Measurements from ENCODE around the gene ADORA1. TPM values are rescaled to one million over a fixed set of nuclear protein-coding genes. Genes with fewer than 3 reads are reported as not detected.

Gene ADORA1
- total and polyA plus RNA-seq, 2 of the 4 experiments (the other 2 are of a cell fraction) = 0.36 to 0.56 TPM

DNA sequence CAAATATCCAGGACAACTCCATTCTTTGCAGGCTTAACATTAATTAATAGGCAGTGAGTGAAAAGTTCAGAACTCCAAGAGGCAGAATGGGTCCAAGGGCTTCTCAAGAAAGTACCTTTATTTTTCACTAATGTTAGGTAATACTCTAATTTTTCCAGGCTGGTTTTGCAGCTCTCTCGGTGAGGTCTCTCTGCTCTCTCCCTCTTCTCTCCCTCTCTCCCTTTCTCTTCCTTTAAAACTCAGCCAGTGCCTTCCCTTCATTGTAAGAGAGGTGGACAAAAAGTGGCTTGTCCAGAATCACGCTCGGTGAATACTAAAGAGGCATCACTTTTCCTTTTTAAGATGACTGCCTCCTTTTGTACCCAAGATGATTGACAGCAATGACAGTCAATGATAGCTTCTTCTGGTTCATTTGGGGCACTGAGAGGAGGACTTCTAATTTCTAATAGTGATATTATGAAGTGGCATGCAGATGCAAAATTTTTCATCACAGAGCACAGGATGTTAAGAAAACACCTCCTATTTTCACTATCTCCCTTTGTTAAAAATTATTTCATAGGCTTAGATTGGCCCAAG is 60.3 kb downstream of the ADORA1 start:
- Histone ChIP-seq H2BK15ac (ENCODE audit: low read depth, low read length) (no peak overlapping the region), H2AK5ac (ENCODE audit: low read depth, low read length) (no peak overlapping the region), H4K8ac (ENCODE audit: low read depth in 2 of 2, low read length in 2 of 2) (no peak overlapping the region), H3K9ac (ENCODE audit: low read depth, low read length) (no peak overlapping the region), H3K14ac (replicated peaks; ENCODE audit: low read depth, low read length) (no peak overlapping the region), H4K20me1 (ENCODE audit: insufficient read depth, low read length) (no peaks in the 10 kb centered on the region), H3K9me3 (ENCODE audit: control insufficient read depth, insufficient read depth, low read length) (no peaks in the 10 kb centered on the region), H4K91ac (ENCODE audit: insufficient read depth, low read depth, low read length) (no peak overlapping the region), H3K56ac (ENCODE audit: extremely low read depth, insufficient read depth, low read length) (no peak overlapping the region), H3K4ac (ENCODE audit: low read depth, low read length) (no peak overlapping the region), H4K5ac (ENCODE audit: low read depth, low read length) (no peak overlapping the region; the same call in 1 of the 2 replicates), H2AK9ac (replicated peaks; ENCODE audit: low read depth, low read length, poor library complexity) (no peak overlapping the region), H3K4me2 (ENCODE audit: low read depth, low read length) (no peak overlapping the region), H3K36me3 (ENCODE audit: control insufficient read depth, insufficient read depth, low read length) (no peaks in the 10 kb centered on the region), H3K27ac (ENCODE audit: insufficient read depth, low read length) (no peak overlapping the region), H3K27me3 (ENCODE audit: control insufficient read depth, insufficient read depth, low read length) (peaks cover 20% of the 10 kb centered on the region), H3K4me1 (ENCODE audit: control insufficient read depth, insufficient read depth, low read length) (peaks cover 3% of the 10 kb centered on the region; the same call in 1 of the 2 replicates), H3K9me1 (ENCODE audit: insufficient read depth, low read length) (no peaks in the 10 kb centered on the region), H2BK20ac (ENCODE audit: low read depth, low read length) (no peak overlapping the region), H2AFZ (replicated peaks; ENCODE audit: low read length, poor library complexity) (no peak overlapping the region), H2BK120ac (ENCODE audit: low read depth, low read length) (no peak overlapping the region), H3K18ac (ENCODE audit: low read depth, low read length) (no peak overlapping the region; the same call in 1 of the 2 replicates), H2BK5ac (ENCODE audit: low read depth, low read length, poor library complexity, severe bottlenecking) (no peak overlapping the region), H3K4me3 (ENCODE audit: insufficient read depth, low read depth, low read length) (no peak overlapping the region), H3K79me1 (ENCODE audit: low read depth in 1 of 2, low read length in 2 of 2) (no peaks in the 10 kb centered on the region), H3K23ac (ENCODE audit: low read depth, low read length) (no peak overlapping the region)
- DNase-seq = no peak
- BruUV-seq (replicated peaks) = no TSS peak
- no CpG with 5 or more reads among the region's 3 CpGs for WGBS, 2 experiments (ENCODE audit: extremely low coverage in 2 of 2, insufficient read length in 1 of 2)
- intact Hi-C loops (cut with micrococcal nuclease) (no loop called here), dilution Hi-C loops (cut with HindIII; ENCODE audit: low sequenced_read_pairs, unreplicated experiment) (no loop called here), in situ Hi-C loops (cut with MboI; ENCODE audit: low sequenced_read_pairs) (no loop called here)
- ChIA-PET CTCF (interaction anchor here (1.0 kb wide), 1 partner anchor 10 kb away, joined by 4 read pairs; no protein-coding TSS in a partner anchor), POLR2A (ENCODE audit: unreplicated experiment) (no interaction called here)
- TF ChIP-seq RAD21 (IDR thresholded peaks at IDR 0.05; ENCODE audit: low read length) = no peak
- TF ChIP-seq CEBPB (IDR thresholded peaks at IDR 0.05; ENCODE audit: low read depth, low read length) = no peak
- no peak for TF ChIP-seq FOS (IDR thresholded peaks at IDR 0.05; ENCODE audit: low read depth, low read length)
- no peak for TF ChIP-seq SMC3 (IDR thresholded peaks at IDR 0.05; ENCODE audit: low read depth, low read length)
- TF ChIP-seq MAZ (IDR thresholded peaks at IDR 0.05; ENCODE audit: borderline replicate concordance, low read depth, low read length) = no peak
- TF ChIP-seq MXI1 (IDR thresholded peaks at IDR 0.05; ENCODE audit: borderline replicate concordance, low read depth, low read length) = no peak
- TF ChIP-seq RCOR1 (IDR thresholded peaks at IDR 0.05; ENCODE audit: insufficient replicate concordance, low read length) = no peak
- TF ChIP-seq NFE2L2 (IDR thresholded peaks at IDR 0.05; ENCODE audit: low read depth, low read length) = no peak
- no peak for TF ChIP-seq POLR2A (IDR thresholded peaks at IDR 0.05; ENCODE audit: low read depth, low read length)
- no peak for TF ChIP-seq BHLHE40 (IDR thresholded peaks at IDR 0.05; ENCODE audit: low read depth, low read length)
- no peak for TF ChIP-seq CHD1 (IDR thresholded peaks at IDR 0.05; ENCODE audit: low read depth, low read length)
- no peak for TF ChIP-seq MAFK (IDR thresholded peaks at IDR 0.05; ENCODE audit: low read depth, low read length)
- TF ChIP-seq, protein P1, sequence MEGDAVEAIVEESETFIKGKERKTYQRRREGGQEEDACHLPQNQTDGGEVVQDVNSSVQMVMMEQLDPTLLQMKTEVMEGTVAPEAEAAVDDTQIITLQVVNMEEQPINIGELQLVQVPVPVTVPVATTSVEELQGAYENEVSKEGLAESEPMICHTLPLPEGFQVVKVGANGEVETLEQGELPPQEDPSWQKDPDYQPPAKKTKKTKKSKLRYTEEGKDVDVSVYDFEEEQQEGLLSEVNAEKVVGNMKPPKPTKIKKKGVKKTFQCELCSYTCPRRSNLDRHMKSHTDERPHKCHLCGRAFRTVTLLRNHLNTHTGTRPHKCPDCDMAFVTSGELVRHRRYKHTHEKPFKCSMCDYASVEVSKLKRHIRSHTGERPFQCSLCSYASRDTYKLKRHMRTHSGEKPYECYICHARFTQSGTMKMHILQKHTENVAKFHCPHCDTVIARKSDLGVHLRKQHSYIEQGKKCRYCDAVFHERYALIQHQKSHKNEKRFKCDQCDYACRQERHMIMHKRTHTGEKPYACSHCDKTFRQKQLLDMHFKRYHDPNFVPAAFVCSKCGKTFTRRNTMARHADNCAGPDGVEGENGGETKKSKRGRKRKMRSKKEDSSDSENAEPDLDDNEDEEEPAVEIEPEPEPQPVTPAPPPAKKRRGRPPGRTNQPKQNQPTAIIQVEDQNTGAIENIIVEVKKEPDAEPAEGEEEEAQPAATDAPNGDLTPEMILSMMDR (conservative IDR thresholded peaks at IDR 0.05; ENCODE audit: low read depth, low read length) = no peak
- TF ChIP-seq RFX5 (IDR thresholded peaks at IDR 0.05; ENCODE audit: low read depth, low read length) = no peak
- TF ChIP-seq, protein P2, sequence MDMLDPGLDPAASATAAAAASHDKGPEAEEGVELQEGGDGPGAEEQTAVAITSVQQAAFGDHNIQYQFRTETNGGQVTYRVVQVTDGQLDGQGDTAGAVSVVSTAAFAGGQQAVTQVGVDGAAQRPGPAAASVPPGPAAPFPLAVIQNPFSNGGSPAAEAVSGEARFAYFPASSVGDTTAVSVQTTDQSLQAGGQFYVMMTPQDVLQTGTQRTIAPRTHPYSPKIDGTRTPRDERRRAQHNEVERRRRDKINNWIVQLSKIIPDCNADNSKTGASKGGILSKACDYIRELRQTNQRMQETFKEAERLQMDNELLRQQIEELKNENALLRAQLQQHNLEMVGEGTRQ (IDR thresholded peaks at IDR 0.05; ENCODE audit: low read depth, low read length) = no peak
- TF ChIP-seq, protein P3, sequence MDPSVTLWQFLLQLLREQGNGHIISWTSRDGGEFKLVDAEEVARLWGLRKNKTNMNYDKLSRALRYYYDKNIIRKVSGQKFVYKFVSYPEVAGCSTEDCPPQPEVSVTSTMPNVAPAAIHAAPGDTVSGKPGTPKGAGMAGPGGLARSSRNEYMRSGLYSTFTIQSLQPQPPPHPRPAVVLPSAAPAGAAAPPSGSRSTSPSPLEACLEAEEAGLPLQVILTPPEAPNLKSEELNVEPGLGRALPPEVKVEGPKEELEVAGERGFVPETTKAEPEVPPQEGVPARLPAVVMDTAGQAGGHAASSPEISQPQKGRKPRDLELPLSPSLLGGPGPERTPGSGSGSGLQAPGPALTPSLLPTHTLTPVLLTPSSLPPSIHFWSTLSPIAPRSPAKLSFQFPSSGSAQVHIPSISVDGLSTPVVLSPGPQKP (IDR thresholded peaks at IDR 0.05; ENCODE audit: borderline replicate concordance, low read depth, low read length) = no peak
- no peak for ATAC-seq (ENCODE audit: low read depth)

Measured in IMR-90 (cell line).